GM06990 (cell line): ENCODE results near the gene CAPZB.

Experiments used
- DNase-seq: peaks from one replicate; pipeline ENCODE4 v3.0.0-alpha.2; 2011; ENCODE audit not compliant: insufficient read length; ENCODE audit errors: extremely low read depth
- H3K27me3 ChIP-seq: replicated peaks from 2 replicates; pipeline ENCODE4 v1.6.0; 2011; ENCODE audit warnings: low read length; ENCODE audit not compliant: control insufficient read depth, insufficient read depth
- H3K36me3 ChIP-seq: 2 replicates; pipeline ENCODE4 v1.5.1; 2011; ENCODE audit warnings: low read length; ENCODE audit not compliant: control insufficient read depth, insufficient read depth
- H3K4me3 ChIP-seq: replicated peaks from 2 replicates; pipeline ENCODE4 v1.5.1; 2011; ENCODE audit warnings: low read depth, mild to moderate bottlenecking, control low read depth, low read length
- CTCF ChIP-seq: IDR thresholded peaks from 2 replicates; pipeline ENCODE4 v1.5.1; 2011; ENCODE audit warnings: low read length, control low read depth, mild to moderate bottlenecking, inconsistent platforms; ENCODE audit not compliant: insufficient read depth, poor library complexity, severe bottlenecking

Gene CAPZB

GRCh38 chr1:19393046-19393445 lies 92.3 kb downstream of the CAPZB start:
- Histone ChIP-seq H3K4me3 (no peak overlapping the region), H3K27me3 (no peaks in the 10 kb centered on the region), H3K36me3 (peaks cover 8% of the 10 kb centered on the region)
- DNase-seq, result peak; percentile 46
- TF ChIP-seq CTCF, result no peak

GRCh38 chr1:19392221-19392620 lies 93.1 kb downstream of the CAPZB start:
- DNase-seq, result no peak
- H3K36me3 ChIP-seq, result peaks cover 6% of the 10 kb centered on the region
- H3K4me3 ChIP-seq, result no peak overlapping the region
- no peaks in the 10 kb centered on the region for H3K27me3 ChIP-seq
- TF ChIP-seq CTCF, result no peak

GRCh38 chr1:19391596-19391981 lies 93.8 kb downstream of the CAPZB start:
- peaks cover 5% of the 10 kb centered on the region for H3K36me3 ChIP-seq
- TF ChIP-seq CTCF, result no peak
- no peaks in the 10 kb centered on the region for H3K27me3 ChIP-seq
- H3K4me3 ChIP-seq, result peak overlapping the region; percentile 39
- no peak for DNase-seq

- no peak overlapping the region; the same call in 1 of the 2 replicates for H3K4me3 ChIP-seq
- DNase-seq, result peak; percentile 65
- H3K36me3 ChIP-seq, result peaks cover 4% of the 10 kb centered on the region
- TF ChIP-seq CTCF, result peak; percentile 83
- no peaks in the 10 kb centered on the region for H3K27me3 ChIP-seq
These were observed 94.3 kb downstream of the CAPZB start for GRCh38 chr1:19390901-19391595.

GRCh38 chr1:19390166-19390850 lies 95.0 kb downstream of the CAPZB start:
- H3K36me3 ChIP-seq, result peaks cover 8% of the 10 kb centered on the region
- TF ChIP-seq CTCF, result no peak
- no peaks in the 10 kb centered on the region for H3K27me3 ChIP-seq
- no peak overlapping the region for H3K4me3 ChIP-seq
- no peak for DNase-seq
